Stimulated activated naive CD8-positive, alpha-beta T cell treated with anti-CD3 and anti-CD28 coated beads, Interleukin-15, Interleukin-2, amounts not matched to agents 100 U/mL and 50 U/mL, for 24 hours (primary cell): ENCODE results near the gene RTF2.

Source experiments
- ATAC-seq: fragments of 150-1000 bp; cut with Tn5 transposase; one replicate; pipeline ENCODE4 v1.10.0; 2021
- DNase-seq: peaks from one replicate; pipeline ENCODE4 v3.0.0; 2021

RTF2 gene, protein sequence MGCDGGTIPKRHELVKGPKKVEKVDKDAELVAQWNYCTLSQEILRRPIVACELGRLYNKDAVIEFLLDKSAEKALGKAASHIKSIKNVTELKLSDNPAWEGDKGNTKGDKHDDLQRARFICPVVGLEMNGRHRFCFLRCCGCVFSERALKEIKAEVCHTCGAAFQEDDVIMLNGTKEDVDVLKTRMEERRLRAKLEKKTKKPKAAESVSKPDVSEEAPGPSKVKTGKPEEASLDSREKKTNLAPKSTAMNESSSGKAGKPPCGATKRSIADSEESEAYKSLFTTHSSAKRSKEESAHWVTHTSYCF

DNA sequence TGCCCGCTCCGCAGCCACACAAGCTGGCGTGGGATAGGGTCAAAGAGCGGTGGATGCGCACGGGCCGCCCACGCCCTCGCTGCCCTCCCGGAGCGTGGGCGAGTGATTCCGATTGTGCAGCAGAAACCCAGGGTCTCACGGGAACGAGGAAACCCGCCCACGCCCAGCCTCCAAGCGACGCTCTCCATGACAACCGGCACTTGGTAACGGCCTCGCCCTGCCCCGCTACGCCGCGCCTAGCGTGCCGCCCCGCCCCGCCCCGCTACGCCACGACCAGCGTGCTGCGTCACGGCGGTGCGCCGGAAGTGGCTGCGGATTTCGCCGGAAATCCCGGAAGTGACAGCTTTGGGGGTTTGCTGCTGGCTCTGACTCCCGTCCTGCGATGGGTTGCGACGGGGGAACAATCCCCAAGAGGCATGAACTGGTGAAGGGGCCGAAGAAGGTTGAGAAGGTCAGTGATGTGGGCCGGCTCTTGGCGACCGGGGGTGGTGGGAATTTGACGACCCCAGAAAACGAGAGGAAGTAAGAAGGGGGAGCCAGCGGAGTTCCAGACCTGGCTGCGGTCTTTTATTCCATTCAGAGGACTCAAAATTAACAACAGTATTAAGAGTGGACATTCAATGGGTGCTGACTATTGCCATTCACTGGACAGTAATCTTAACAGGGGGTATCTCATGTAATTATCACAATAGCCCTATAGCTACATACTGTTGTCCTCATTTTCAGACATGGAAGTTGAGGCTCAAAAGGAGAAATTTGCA is at the start of gene RTF2:
RTF2 (plus strand) TSS at position 312 of the 761 bp plus-strand sequence; CDS start at position 383, 71 bp downstream.
- DNase-seq = peak; percentile 98
- ATAC-seq = peak; percentile 100

DNA sequence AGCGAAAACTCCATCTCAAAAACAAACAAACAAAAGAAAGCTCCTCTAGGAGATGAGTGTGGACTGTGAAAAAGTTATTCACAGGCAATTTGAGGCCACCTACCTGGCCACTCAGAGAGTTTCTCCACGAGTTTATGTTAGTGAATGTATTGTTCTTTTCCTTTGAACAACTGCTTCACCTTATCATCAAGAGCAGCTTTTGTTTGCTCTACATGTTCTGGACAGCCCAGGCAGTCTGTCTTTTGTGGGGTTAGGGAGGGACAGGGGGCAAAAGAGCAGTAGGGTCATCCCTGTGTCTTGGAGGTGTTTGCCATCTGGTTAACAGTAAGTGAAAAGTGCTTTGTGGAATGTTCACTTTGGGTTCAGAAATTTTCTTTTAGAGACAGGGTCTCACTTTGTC is 48.4 kb upstream of the RTF2 start:
- DNase-seq = no peak
- ATAC-seq = no peak

DNA sequence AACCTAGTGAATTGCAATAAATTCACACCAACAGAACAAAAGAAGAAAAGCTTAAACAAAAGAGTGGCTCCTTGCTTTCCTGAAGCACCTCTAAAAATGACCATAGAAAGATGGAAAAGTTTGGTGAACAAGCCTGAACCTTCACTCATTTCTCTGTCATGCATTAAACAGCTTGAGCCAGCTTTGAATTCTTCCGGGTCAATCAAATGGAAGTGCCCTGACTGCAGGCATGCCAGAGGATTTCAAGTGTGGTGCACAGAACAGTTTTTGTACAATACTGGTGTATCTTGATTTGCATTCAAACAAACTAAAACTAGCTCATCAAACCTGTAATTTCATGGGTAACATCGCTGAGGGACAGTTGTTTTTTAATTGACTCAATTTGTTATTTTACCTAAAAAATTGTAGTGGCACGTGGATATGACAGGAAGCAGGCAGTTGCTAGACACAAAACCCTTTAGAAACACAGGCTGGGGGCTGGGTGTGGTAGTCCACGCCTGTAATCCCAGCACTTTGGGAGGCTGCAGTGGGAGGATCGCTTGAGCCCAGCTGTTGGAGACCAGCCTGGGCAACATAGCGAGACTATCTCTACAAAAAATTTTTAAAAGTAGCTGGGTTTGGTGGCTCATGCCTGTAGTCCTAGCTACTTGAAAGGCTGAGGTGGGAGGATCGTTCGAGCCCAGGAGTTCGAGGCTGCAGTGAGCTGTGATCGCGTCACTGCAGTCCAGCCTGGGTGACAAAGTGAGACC is 47.3 kb upstream of the RTF2 start:
- ATAC-seq (no peak), DNase-seq (no peak)

DNA sequence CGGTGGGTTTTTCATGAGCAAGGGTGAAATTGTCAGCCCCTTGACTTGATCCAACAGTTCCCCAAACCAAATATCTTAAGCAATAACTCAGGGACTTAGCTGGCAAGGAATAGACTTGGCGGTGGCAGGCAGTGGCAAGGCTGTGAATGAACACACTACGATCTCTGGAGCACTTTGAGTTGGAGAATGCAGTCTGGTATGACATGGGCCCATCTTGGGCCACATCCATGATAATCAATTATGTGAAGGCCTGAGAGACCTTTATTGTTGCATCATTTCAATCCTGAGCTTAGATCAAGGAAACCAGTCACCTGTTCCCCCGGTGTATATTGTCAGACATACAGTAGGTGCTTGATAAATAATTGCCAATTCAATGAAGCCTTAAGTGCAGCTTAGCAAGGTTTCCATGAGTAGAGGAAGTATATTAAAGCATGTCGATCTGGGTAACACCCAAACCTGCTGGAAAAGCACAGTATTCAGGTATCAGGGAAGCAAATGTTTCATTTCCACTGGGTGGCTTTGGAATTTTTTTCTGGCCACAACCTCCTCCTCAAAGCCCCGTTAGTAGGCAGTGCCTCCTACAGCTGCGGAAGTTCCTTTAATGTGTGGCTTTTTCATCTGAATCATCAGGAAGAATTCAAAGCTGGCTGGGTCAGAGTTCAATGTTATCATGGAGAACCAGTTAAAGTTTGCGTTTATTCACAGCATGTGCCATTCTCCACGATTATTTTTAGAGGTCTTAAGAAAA is 46.2 kb upstream of the RTF2 start:
- no peak for DNase-seq

DNA sequence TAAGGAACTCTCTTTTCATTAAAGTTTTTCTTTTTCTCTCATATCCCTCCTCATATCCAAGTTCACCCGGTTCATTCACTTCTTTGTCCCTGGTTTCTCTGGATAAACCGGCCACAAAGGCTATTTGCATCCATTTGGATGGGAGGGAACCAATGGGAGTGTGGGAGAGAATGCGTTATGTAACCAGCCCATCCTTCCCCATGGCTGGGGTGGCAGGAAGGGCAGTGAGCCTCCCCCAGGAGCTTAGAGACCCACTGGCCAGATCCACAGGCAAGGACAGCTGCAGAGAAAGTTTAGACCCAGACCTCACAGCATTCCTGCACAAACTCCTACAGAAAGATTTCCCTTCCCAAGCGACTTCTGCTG is 45.6 kb upstream of the RTF2 start:
- ATAC-seq (no peak), DNase-seq (no peak)

More for the DNA sequence above, 46.2 kb upstream of the RTF2 start:
- peak; percentile 16 for ATAC-seq

DNA sequence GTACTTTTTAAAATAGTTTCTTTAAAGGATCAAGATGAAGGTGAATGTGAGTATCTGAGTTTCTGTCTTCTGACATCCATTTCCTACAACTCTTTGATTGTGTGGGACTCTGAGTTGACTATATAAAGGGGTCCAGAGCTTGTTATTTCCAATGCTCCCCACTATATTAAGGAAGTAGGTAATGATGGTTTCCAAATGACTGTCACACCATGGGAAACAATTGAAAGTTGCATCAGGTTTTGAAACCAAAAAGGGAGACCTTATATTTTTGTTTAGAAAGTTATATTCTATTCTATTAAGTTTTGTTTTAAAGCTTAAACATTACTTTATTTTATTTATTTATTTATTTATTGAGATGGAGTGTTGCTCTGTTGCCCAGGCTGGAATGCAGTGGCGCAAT is 45.2 kb upstream of the RTF2 start:
- DNase-seq (no peak), ATAC-seq (no peak)

DNA sequence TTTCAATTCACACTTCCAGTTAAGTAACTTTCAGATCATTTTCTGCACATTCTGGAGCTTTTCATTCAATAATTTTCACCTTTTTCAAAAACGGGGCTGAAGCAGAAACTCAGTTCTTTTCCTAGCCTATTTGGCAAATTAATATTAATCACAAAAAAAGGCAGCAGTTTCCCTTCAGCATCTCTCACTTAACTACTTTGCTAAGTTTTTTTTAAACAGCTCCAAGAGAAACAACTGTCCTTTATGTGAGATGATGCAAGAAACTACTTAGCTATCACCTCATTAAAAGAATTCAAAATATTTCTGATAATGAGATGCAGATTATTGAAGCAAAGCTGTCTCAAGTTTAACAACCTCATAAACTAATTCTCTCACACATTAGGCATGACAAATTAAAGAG is 44.5 kb upstream of the RTF2 start:
- DNase-seq = no peak
- ATAC-seq = no peak

DNA sequence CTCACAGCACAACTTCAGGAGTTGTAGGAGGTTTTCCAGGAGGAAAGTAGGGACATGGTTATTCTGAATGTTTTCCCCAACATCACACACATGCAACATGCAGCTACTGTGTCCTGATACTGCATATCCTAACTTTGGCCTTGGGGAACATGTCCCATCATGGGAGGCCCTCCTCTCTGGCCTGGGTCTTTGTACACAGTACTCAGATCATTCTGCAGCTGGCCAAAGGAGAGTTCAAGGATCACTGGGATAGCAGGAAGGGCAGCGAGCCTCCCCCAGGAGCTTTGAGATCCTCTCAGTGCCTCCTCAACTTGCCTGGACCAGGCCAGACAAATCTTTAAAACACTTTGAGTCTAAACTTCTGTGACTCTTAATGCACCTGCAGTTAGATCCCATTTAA is 43.5 kb upstream of the RTF2 start:
- no peak for DNase-seq
- ATAC-seq = no peak

DNA sequence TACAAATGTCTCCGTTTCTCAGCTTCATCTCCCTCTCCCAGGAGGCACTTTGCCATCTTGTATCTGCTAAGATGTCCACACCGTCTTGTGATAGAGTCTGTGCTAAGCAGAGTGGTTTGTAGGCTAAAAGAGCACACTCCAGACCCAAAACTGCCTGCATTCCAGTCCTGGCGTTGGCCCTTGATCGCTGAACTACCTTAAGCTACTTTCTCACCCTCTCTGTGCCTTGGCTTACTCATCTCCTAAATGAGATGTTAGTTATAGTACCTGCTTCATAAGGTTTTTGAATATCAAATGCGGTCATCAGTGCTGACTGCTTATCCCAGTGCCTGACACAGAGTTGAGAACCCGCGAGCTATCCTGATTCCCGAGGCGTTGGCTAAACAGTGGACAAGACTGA is 42.4 kb upstream of the RTF2 start:
- DNase-seq (no peak), ATAC-seq (no peak)

DNA sequence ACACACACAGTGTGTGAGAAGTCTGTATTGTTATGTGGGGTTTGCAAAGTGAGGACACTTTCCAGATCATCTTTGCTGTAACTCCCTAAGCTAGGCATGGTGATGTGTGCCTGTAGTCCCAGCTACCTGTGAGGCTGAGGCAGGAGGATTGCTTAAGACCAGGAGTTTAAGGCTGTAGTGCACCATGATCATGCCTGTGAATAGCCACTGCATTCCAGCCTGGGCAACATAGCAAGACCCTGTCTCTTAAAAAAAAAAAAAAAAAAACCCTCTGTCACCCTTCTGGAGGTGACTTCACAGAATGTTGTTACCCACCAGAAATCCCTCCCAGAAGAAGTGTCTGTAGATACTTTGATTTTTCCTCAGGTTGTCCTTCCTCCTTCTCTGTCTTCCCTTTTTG is 41.5 kb upstream of the RTF2 start:
- DNase-seq = no peak
- ATAC-seq = no peak

DNA sequence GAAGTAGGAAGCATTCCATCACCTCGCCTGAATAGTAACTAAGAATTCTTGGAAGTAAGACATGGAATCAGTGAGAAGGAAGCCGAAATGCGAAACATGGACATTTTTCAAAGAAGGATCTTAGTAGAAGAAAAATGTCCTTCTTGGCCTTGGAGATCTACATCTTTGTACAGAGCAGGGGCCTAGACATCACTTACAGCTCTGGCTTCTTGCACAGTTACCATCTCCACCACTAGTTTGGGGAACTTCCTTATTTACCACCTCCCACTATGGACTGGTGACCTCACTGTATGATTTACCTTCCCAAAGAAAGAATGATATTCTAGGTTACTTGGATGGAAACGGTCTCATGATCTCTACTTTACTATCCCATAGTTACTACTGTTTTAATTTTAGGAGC is 40.6 kb upstream of the RTF2 start:
- ATAC-seq (no peak), DNase-seq (no peak)

DNA sequence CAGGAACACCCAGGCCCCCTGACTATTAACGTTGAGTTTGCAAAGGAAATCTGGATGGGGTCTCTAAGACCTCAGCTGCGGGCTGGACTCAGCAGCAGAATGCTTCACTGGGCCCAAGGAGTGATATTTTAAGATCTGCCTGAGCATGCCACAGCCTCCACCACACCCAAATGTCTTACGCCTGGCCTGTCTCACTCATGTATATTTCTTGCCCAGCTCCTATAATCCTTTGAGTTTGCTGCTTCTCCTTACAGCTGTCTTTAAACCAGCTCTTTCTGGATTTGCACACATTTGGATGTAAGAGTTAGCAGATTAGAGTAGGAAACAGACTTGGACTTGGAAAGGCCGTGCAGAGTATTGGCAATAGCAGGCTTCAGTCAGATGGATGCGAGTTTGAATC is 40.0 kb upstream of the RTF2 start:
- ATAC-seq (no peak), DNase-seq (no peak)

DNA sequence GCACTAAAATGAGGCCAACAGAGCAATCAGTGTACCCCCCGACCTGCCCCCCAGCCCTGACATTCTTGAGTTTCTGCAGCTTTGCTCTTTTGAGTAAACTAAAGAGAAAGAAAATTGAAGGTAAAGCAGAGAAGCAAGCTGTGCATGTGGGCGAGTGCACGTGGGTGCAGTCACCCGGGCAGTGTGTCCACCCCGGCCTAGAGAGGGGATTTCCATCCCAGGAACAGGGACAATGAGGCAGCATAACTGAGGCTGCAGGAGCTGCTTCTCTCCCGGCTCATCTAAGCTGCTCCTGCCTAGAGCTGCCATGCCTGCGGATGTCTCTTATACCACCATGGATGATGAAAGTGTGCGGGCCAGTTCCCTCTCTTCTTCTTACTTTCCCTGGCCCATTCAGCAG is 39.5 kb upstream of the RTF2 start:
- no peak for ATAC-seq
- no peak for DNase-seq

DNA sequence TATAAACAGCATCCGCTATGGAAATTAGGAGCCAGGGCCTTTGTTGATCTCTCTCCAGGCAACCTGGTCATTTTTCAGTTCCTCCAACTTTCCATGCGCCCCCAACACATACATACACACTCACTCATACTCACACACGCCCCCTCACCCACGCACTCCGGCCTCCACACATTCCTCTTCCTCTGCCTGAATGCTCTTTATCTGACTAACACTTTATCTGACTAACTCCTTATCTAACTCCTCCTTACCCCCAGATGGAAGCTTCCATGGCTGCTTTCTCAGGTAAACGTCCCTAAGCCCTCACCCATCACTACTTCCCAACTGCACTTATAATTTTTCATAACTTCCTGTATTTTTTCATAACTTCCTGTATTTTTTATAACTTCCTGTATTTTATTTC is 38.9 kb upstream of the RTF2 start:
- peak; percentile 58 for DNase-seq
- ATAC-seq = peak; percentile 60

DNA sequence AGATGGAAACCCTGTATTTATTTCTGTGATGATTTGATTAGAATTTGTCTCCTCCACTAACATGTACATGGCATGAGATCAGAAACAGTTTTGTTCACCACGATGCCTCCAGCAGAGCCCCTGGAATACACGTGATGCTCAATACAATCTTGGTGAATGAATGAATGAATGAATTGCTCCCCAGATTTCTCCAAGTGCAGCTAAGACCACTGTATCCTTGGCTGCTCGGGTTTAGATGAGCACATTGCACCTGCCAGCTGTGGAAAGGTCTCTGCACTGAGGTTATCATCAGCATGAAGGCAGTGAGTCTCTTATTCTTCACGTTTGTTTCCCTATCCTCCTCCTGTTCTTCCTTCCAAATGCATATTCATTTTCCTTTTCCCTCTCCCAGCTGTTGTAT is 38.5 kb upstream of the RTF2 start:
- ATAC-seq (no peak), DNase-seq (no peak)

DNA sequence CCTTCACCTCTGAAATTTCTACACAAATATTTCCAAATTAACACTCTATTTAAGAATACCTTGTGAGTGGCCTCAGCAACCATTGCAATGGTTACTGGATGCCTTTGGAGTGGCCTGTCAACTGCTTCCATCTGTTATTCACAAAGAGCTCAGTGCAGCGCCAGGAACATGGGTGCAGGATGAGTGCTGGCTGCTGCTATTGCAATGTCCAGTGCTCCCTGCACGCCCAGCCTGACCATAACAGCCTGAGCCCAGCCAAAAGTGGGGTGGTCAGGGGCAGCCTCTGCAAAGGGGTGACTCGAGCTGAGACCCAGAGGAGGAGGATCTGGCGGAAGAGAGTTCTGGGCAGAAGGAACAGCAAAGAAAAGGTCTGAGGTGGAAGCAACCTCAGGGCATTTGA is 38.0 kb upstream of the RTF2 start:
- no peak for DNase-seq
- ATAC-seq = no peak

DNA sequence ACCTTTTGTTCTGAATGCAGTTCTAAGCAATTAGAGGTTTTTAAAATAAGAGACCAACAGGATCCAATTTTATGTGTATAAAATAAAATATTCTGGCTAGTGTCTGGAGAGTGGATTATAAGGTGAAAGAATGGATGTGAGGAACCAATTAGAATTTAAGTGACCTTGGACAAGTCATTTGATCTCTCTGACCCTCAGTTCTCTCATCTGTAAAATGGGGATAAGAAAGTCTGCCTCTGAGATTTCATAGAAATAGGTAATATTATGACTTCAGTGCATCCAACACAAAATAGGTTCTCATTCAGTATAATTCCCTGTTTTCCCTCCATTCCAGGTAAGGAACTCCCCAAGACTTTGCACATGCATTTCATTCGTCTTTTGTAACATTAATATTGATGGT is 37.5 kb upstream of the RTF2 start:
- ATAC-seq (no peak), DNase-seq (no peak)

DNA sequence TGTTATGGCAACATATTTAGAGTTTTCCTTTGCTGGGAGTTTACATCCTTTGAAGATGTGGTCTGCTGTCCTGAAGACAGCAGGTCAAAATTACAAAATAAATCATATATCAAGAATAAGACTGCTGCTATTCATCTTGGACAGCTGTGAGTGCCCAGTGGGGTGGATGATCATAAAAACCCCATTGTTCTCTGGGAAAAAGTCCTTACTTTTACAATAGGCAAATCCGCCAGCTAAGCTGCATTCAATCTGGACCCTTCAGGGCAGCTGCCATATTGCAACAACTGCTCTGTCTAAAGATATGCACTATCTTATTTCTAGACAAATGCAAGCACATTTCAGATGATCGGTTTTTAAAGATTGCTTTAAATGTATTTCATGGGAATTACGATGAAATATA is 37.0 kb upstream of the RTF2 start:
- DNase-seq = no peak

DNA sequence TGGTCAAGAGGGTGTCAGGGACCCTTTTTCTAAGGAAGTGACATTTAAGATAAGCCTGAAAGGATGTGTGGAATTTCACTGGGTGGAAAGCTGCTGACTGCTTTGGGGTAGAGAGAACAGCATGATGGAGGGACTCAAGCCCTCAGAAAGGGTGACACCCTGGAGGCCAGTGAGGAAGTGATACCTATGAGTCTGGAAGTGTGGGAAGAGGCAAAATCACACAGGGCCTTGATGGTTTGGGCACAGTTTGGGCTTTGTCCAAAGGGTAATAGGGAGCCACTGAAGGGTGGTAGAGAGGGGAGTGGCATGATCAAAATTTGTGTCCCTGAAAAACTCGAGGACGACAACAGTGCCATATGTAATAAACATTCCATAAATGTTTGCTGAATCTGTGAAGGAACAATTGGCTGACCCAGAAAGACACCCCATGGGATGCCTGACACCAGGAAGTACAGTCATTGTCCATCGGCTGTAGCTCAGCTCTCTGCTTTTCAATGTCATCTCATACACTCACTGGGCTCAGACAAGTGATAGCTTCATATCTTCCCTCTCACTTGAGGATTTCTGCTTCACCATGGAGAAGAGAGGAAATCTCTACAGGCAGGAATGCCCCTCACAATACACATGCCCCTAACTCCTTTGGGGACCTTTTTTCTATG is 35.1 kb upstream of the RTF2 start:
- no peak for ATAC-seq

More for the DNA sequence above, 37.0 kb upstream of the RTF2 start:
- no peak for ATAC-seq

DNA sequence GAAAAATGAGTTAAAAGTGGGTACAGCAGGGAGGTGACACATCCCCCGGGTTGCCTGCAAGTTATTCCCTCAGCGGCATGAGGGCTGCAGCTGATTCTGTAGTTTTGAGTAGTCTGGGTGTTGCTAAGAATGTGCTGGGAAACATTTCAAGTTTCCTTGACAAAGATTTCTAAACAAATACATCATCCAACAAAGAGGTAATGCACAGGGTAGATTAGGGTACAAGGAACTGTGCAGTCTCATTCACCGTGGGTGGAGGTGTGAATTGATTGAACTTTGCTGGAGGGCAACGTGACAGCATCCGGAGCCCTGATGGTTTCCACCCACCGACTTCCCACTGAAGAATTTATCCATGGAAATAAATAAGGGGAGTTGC is 34.6 kb upstream of the RTF2 start:
- DNase-seq = no peak

More for the DNA sequence above, 35.1 kb upstream of the RTF2 start:
- DNase-seq = no peak

DNA sequence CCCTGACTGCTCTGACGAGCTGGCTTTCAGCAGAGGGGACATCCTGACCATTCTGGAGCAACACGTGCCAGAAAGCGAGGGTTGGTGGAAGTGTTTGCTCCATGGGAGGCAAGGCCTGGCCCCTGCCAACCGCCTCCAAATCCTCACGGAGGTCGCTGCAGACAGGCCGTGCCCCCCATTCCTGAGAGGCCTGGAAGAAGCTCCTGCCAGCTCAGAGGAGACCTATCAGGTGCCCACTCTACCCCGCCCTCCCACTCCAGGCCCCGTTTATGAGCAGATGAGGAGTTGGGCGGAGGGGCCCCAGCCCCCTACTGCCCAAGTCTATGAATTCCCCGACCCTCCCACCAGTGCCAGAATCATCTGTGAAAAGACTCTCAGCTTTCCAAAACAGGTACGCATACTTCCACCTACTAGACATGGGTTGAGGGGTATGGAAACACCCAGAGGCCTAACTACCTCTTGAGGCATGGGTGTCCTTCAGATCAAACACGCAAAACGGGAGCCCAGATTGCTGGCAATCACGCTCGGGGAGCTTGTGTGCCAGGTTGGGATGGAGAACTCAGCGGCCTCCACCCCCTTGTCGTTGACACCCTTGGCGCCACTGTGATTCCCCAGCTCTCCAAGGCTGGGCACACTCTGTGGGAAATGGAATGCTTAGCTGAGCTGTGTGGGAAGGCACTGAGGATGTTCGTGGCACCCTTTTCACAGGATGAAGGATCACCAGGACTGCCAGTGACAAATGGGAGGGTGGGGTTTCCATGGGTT is 31.0 kb upstream of the RTF2 start:
- ATAC-seq = no peak
- no peak for DNase-seq

More for the DNA sequence above, 34.6 kb upstream of the RTF2 start:
- ATAC-seq = peak; percentile 78
